Measurements from ENCODE around the gene ZNF667. TPM values are rescaled to one million over a fixed set of nuclear protein-coding genes. Genes with fewer than 3 reads are reported as not detected.

The ZNF667 gene
- total RNA-seq, 1 experiment from 2014 or later, result not detected

- no peaks in the 10 kb centered on the region for H3K4me1 ChIP-seq (ENCODE audit: control insufficient read depth, insufficient read depth, low read length)
- ChIA-PET CTCF (interaction anchor here (0.7 kb wide), 1 partner anchor 141 kb away, joined by 3 read pairs; no protein-coding TSS in a partner anchor), POLR2A (no interaction called here)
- intact Hi-C loops (cut with micrococcal nuclease; ENCODE audit: unreplicated experiment), result no loop called here
- no peaks in the 10 kb centered on the region for H3K27me3 ChIP-seq (ENCODE audit: control insufficient read depth, insufficient read depth, low read length)
- no peak for TF ChIP-seq POLR2AphosphoS5 (IDR thresholded peaks at IDR 0.05; ENCODE audit: low read depth, low read length)
- TF ChIP-seq SIN3A (IDR thresholded peaks at IDR 0.05; ENCODE audit: borderline replicate concordance, insufficient read depth, low read depth, low read length), result 0 out of 2 replicates have a peak, but pooled peaks have one; percentile 14
- no peak; the same call in 1 of the 2 replicates for TF ChIP-seq TCF7L2 (IDR thresholded peaks at IDR 0.05; ENCODE audit: low read depth, low read length)
- TF ChIP-seq CTCF (IDR thresholded peaks at IDR 0.05), result peak; percentile 89
- TF ChIP-seq REST (IDR thresholded peaks at IDR 0.05; ENCODE audit: insufficient read depth in 1 of 2, low read depth in 2 of 2, low read length in 1 of 2), result no peak
- H3K36me3 ChIP-seq (ENCODE audit: control insufficient read depth, insufficient read depth, low read length), result no peaks in the 10 kb centered on the region
- peaks cover 42% of the 10 kb centered on the region for H3K9me3 ChIP-seq (ENCODE audit: control insufficient read depth, insufficient read depth, low read depth, low read length)
- peak; percentile 97 for ATAC-seq
- peak within 1 kb of the TSS; percentile 67 for H3K27ac ChIP-seq (ENCODE audit: low read length)
- no peak for DNase-seq (ENCODE audit: low read depth, low spot score)
- in situ Hi-C loops (cut with HindIII; ENCODE audit: low pct_unique_long_range_greater_than_20kb, low sequenced_read_pairs), result no loop called here
- BruUV-seq (replicated peaks), result no TSS peak
- H3K4me3 ChIP-seq (ENCODE audit: low read depth in 2 of 2, low read length in 2 of 2), result peak within 1 kb of the TSS; percentile 54 to 58
Measured at GRCh38 chr19:56393119-56394012, 83.8 kb downstream of the ZNF667 start, which contains the start of gene ZNF582. ZNF582 (minus strand) TSS chr19:56393534; CDS start chr19:56391752, 1,782 bp downstream.

Other genes with a start within 250 kb of the ZNF667 start
- gene EDDM13, start 204.6 kb downstream of the ZNF667 start, total RNA-seq (2021; ENCODE audit: unreplicated experiment), result not detected
- gene ZSCAN5A, start 162.5 kb downstream of the ZNF667 start, total RNA-seq (2021; ENCODE audit: unreplicated experiment), result 13.8 TPM
- gene ZNF582, start 83.8 kb downstream of the ZNF667 start, total RNA-seq (2021; ENCODE audit: unreplicated experiment), result 2.0 TPM
- 6.1 TPM for gene ZNF583, start 73.0 kb downstream of the ZNF667 start, total RNA-seq (2021; ENCODE audit: unreplicated experiment)
- gene ZNF471, start 30.5 kb upstream of the ZNF667 start, total RNA-seq (2021; ENCODE audit: unreplicated experiment), result not detected
- not detected for gene ZFP28, start 61.6 kb upstream of the ZNF667 start, total RNA-seq (2021; ENCODE audit: unreplicated experiment)
- not detected for gene ZNF470, start 90.1 kb upstream of the ZNF667 start, total RNA-seq (2021; ENCODE audit: unreplicated experiment)
- 6.3 TPM for gene ZNF71, start 118.0 kb upstream of the ZNF667 start, total RNA-seq (2021; ENCODE audit: unreplicated experiment)
- 0.28 TPM for gene SMIM17, start 165.8 kb upstream of the ZNF667 start, total RNA-seq (2021; ENCODE audit: unreplicated experiment)
- not detected for gene ZNF835, start 194.4 kb upstream of the ZNF667 start, total RNA-seq (2021; ENCODE audit: unreplicated experiment)

All from Panc1 (cell line).